ENCODE data around the gene EEF1G.
A peak's percentile ranks its signal among the peaks of the same experiment; 100 is the strongest.

Gene EEF1G

DNA sequence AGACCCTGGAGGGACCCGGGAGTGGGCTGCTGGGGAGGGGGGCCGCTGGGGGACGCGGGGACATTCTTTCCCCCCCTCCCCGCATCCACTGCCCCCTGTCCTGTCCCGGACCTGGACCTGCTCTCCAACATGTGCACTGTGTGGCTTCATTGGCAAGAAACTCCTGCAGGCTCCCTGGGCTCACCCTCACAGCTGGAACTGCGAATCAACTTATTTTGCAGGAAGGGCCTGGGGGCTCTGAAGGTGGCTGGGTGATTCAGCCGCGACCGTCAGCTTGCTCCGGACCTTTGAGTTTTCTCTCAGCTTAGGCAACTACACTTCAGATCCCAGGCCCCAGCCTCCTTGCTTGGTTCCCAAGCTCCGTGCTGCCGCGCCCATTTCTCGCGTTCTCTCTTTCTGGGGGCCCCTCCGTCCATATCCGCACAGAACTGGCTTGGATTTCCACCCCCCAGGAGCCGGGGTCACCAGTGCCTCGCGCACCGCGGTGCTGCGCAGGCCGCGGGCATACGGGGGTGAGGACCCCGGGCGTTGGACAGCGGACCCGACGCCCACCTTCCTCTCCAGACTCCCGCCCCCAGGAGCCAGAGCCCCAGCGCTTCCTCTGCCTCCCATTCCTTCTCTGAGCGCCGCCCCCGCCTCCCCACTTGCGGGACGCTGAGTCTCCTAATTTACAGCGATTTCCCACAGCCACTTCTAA is 26.6 kb downstream of the EEF1G start:
- TF ChIP-seq, protein P1, sequence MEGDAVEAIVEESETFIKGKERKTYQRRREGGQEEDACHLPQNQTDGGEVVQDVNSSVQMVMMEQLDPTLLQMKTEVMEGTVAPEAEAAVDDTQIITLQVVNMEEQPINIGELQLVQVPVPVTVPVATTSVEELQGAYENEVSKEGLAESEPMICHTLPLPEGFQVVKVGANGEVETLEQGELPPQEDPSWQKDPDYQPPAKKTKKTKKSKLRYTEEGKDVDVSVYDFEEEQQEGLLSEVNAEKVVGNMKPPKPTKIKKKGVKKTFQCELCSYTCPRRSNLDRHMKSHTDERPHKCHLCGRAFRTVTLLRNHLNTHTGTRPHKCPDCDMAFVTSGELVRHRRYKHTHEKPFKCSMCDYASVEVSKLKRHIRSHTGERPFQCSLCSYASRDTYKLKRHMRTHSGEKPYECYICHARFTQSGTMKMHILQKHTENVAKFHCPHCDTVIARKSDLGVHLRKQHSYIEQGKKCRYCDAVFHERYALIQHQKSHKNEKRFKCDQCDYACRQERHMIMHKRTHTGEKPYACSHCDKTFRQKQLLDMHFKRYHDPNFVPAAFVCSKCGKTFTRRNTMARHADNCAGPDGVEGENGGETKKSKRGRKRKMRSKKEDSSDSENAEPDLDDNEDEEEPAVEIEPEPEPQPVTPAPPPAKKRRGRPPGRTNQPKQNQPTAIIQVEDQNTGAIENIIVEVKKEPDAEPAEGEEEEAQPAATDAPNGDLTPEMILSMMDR (IDR thresholded peaks at IDR 0.05; ENCODE audit: extremely low read depth, missing control alignments), result no peak
- no peak for DNase-seq (ENCODE audit: low spot score)

DNA sequence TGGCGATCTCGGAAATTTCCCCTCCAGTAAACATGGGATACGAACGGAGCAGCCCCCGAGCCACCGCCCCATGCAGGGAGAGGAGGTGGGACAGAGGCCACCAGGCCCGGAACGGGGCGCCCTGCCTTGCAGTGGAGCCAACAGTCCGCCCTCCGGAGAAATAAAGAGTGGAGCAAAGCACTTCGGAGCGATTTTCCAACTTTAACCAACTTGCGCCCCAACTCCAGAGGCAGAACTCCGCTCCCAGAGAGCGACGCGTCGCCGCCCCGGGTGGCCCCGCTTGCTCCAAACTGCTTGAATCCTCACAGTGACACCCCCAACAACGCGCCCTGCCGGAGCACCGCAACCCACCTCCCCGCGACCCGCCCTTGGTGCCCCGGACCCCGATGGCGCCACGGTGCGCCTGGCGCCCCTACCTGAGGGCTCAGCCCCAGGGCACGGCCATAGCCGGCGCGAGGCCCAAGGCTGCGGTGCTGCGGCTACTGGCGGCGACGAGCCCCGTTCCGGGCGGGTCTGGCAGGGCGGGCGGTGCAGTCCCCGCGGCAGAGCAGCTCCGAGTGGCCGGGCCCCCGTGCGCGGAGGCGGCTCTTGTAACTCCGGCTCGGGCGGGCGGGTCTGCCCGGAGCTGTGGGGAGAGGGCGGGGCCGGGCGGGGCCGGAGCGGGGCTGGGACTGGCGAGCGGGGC is 27.3 kb downstream of the EEF1G start, which contains the start of gene AHNAK:
TSS of gene AHNAK (minus strand) at position 563 of the 685 bp plus-strand sequence. CDS start 10,708 bp downstream, outside the sequence.
- peak; percentile 85 for DNase-seq (ENCODE audit: low spot score)
- TF ChIP-seq, protein P1 (IDR thresholded peaks at IDR 0.05; ENCODE audit: extremely low read depth, missing control alignments), result no peak

DNA sequence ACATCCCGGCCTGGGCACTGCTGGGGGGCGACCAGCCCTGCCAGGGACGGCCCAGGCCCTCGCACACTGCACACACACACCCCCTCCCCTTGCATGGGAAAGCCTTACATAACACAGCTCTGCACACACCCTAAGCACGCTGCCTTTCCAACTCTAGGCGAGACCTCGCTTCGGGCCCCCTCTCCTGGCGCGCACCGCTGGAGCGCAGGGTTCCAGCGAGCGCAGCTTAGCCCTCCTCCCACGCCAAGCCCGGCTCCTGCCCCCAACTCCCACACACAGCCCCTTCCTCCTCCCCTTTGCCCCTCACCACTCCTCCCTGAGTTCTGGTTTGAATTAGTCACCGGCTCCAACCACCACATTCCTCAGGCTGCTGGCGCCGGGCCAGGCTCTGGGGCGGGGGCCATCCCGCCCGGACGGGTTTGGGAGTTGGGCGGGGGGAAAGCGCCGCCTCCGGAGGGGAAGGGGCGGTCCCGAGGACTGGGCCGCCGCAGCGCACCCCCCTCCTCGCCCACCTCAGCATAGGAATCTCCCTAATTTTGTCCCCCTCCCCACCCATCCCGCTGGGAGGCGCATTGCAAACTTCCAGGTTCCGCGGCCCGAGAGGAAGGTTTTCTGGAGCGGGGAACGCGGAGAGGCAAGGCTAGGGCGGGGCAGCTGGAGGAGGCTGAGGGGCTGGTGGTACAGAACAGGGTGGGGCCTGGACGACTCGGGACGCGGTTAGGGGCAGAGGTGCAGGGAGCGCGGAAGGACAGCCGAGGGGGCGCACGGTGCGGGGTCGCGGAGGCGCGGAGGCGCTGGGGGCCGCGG is 28.1 kb downstream of the EEF1G start:
- peak; percentile 63 for DNase-seq (ENCODE audit: low spot score)

DNA sequence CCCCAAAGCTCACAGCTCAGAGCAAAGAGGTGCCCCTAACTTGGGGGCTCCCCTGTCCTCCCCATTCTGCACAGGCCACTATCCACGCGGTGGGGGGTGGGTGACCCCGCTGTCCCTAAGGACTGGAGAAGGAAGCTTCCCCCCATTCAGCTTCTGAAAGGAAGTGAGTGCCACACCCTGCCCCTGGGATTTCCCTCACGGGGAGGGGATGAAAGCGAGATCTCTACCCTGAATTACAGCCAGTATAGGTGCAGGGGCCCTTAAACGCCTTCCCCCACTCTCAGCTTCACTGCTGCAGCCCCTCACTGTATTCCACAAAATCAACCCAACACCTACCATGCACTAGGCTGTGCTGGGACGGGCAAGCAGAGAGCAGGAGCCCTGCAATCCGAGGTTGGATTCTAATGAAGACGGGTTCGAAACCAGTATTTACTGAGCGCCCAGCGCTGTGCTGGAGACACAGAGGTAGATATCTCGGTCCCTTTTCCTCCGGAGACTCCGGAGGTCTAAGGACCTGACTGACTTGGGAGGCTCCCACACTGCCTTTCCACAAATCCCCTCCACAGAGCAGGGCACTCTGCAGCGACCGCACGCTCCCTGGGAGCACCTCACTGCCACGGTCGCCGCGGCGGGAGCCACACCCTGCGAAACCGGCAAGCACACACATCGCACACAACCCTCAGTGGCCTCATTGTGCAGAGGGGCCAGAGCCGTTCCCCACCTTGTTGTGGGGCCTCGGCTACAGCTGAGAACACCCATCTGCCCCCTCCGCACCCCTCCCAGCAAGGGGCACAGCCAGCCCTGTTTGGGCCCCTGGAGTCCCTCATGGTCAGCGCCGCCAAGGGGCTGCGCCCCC is 28.9 kb downstream of the EEF1G start:
- TF ChIP-seq, protein P1 (IDR thresholded peaks at IDR 0.05; ENCODE audit: extremely low read depth, missing control alignments), result no peak
- DNase-seq (ENCODE audit: low spot score), result peak; percentile 58

More for the DNA sequence above, 28.1 kb downstream of the EEF1G start:
- TF ChIP-seq, protein P1 (IDR thresholded peaks at IDR 0.05; ENCODE audit: extremely low read depth, missing control alignments), result no peak

DNA sequence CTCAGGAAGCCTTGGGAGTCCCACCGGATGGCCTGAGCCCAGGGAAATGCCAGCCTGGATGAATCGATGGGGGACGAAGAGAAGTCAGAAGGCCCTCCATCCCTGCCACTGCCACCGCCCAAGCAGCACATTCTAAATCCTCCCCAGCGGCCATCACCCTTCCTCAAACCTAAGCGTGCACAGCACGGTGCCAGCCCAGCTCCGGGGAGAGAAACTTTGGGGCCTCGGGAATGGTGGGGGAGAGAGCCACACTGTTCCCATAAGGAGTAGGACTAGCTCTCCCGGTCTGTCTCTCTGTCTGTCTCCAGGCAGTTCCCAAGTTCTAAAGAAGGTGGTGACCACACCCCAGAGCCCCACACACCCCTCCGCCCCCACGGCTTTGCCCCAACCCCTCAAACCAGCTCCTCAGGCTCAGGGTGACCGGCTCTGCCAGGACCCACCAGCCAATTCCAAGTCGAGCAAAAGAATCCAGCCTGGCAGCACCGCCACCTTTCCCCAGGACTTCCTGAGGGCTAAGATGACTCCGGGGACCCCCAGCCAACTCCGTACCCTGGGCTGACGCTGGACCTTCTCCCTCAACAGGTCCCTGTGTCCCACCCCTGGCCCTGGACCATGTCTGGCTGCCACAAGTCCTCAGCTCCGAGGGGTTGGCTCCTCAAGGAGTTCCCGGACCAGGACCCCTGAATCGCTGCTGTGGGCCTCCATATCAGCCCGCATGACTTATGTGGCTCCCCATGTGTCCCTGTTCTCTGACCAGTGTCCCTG is 29.8 kb downstream of the EEF1G start:
- TF ChIP-seq, protein P1 (IDR thresholded peaks at IDR 0.05; ENCODE audit: extremely low read depth, missing control alignments), result no peak
- DNase-seq (ENCODE audit: low spot score), result peak; percentile 20

All from GM20000 (cell line).